SU-DHL-6 (cell line): ENCODE measurements around the gene SLC17A2.

Experiments used
- CTCF ChIP-seq: fragments of 200-600 bp; sonication (generic); IDR thresholded peaks from one replicate; pipeline ENCODE4 v1.5.1; 2017; ENCODE audit warnings: antibody characterized with exemption, mild to moderate bottlenecking, low read length, moderate library complexity; ENCODE audit not compliant: insufficient read depth, poor library complexity, severe bottlenecking
- EZH2phosphoT487 ChIP-seq: fragments of 200-600 bp; sonication (generic), shearing (Covaris generic); conservative IDR thresholded peaks from 2 replicates; pipeline ENCODE4 v1.6.1; 2018; ENCODE audit warnings: mild to moderate bottlenecking, antibody characterized with exemption, low read length, moderate library complexity, mixed read lengths

DNA sequence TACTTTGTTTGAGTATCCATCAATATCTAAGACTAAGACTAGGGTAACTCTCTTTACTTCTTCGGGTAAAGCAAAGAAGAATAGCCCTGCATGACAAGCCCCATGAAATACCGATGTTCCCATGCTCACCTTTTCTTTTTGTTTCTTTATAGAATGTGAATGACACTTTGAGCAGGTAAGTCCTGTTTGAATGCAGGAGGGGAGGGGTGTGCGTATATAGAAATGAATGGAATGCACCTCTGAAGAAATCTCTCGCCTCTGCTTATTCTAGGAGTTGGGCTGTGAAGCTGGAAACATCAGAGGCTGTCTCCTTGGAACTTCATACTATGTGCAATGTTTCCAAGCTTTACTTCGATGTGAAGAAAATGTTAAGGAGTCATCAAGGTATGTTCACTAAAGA is 42.4 kb upstream of the SLC17A2 start:
- no peak for TF ChIP-seq CTCF
- TF ChIP-seq EZH2phosphoT487, result no peak
